ENCODE measurements around the gene TCOF1.

- TF ChIP-seq, protein P1, sequence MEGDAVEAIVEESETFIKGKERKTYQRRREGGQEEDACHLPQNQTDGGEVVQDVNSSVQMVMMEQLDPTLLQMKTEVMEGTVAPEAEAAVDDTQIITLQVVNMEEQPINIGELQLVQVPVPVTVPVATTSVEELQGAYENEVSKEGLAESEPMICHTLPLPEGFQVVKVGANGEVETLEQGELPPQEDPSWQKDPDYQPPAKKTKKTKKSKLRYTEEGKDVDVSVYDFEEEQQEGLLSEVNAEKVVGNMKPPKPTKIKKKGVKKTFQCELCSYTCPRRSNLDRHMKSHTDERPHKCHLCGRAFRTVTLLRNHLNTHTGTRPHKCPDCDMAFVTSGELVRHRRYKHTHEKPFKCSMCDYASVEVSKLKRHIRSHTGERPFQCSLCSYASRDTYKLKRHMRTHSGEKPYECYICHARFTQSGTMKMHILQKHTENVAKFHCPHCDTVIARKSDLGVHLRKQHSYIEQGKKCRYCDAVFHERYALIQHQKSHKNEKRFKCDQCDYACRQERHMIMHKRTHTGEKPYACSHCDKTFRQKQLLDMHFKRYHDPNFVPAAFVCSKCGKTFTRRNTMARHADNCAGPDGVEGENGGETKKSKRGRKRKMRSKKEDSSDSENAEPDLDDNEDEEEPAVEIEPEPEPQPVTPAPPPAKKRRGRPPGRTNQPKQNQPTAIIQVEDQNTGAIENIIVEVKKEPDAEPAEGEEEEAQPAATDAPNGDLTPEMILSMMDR (IDR thresholded peaks at IDR 0.05), result no peak
- no peak for TF ChIP-seq POLR2A (IDR thresholded peaks at IDR 0.05)
Observed at GRCh38 chr5:150313921-150314716, 43.4 kb upstream of the TCOF1 start.
